ENCODE results near the gene HSPA12B.
A peak's percentile ranks its signal among the peaks of the same experiment; 100 is the strongest.

Gene HSPA12B

DNA sequence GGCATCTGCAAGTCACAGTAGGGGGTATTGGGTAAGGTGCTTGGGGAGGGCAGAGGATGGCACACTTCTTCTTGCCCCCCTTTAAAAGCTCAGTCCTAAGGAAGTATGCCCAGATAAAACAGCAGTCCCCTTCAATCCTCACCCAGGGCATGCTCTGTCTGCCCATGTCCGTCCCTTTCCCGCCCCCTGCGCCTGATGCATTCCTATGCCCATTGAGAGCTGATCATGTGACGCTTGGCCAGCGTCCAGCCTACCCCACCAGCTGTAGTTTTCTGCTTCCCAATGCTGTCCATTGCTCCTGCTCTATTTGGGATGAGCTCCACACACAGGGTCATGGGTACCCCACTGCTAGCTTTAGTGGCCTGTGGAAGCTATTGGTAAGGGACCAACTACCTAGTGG is 28.4 kb upstream of the HSPA12B start:
- no peak for DNase-seq (ENCODE audit: low read depth)

DNA sequence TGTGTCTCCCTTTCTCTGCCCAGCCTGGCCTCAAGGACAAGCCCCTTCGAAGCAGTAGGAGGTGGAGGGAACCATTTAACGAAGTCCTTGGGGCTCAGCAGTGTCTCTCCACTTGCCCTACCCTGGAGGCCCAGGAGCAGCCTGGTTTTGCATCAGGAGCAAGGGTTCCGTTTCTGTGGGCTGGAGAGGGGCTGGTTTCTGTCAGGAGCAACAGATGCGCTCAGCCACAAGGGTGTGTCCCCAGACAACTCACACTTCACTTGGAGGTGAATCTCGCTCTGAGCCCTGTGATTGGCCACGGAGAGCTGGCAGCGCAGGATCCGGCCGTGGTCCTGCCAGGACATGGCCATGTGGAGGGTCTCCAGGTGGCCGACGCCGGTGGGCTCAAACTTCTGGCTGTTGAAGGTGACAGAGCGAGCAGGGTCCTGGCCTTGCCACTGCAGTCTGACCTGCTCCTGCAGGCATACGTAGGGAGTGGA is 27.0 kb upstream of the HSPA12B start:
- DNase-seq (ENCODE audit: low read depth): no peak

DNA sequence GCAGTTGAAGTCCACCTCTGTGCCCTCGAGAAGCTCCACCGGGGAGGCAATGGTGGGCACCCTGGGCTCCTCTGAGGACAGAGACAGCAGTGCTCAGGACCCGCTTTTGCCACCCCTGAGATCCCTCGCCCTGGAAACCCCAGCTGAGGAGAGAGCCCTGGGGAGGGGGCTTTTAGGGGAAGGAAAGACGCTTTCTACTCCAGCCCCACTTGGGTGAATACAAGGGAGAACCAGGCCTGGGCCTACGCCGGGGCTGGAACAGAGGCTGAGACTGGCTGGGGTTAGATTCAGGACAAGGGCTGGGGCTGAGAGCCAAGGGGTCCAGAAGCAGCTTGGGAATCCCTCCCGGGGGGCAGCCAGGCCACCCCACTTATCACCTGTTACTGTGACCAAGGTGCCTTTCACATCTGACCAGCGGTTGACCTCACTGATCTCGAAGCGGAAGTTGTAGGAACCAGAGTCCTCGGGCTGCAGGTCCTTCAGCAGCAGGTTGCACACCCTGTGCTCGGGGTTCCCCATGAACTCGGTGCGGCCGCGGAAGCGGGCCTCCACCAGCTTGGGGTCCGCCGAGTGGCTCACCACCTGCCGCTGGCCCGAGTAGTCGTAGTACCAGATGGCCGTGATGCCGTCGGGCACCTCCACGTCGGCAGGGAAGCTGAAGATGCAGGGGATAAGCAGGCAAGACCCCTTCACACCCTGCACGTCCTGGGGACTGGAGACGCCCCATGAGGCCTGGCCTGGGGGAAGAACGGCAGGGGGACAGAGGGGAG is 26.3 kb upstream of the HSPA12B start:
- no peak for DNase-seq (ENCODE audit: low read depth)

DNA sequence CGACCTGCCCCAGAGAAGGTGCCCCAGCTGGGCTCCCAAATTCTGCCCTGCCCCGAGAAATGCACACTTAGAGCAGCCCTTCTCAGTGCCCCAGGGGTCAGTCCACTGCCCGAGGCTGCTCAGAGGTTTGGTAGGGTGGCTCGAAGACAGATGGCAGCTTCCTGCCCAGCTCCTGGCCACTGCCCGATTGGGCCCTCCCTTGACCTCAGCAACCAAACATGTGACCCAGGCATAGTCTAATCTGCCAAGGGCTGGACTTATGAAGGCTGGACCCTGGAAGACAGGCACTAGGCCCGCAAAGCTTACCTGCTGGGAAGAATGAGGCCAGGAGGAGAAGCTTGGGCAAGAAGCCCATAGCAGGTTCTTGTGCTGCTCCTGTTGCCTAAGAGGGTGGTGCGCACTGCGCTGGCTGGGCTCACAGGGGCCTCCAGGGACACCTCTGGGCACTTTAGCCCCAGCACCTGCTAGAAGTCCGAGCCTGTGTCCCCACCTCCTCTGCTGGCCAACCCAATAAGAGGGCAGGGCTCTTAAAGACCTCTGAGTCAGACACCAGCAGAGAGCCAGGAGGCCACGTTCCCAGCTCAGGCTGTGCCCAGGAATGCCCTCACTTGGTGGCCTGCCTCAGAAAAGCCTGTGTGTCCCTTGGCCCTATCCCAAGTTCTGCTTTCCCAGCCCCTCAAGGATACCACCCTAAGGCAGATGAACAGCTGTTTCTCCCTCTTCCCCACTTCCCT is 25.5 kb upstream of the HSPA12B start:
- DNase-seq (ENCODE audit: low read depth): no peak

DNA sequence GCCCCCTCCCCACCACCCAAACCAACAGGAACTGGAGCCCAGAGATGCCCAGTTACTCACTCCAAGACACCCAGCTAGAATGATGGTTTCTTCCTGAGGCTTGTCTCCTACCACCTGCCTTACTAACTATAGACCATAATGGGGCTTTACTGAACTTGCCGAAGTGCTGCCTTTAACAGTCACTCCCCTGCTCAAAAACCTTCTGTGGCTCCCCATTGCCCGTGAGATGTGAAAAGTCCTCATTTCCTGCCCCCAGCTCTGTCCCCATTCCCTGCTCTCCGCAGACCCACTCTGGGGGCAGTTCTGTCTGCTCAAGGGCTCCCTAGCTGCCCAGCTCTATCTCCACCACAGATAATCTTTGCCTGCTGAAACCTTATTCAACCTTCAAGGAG is 25.0 kb upstream of the HSPA12B start:
- DNase-seq (ENCODE audit: low read depth): no peak

DNA sequence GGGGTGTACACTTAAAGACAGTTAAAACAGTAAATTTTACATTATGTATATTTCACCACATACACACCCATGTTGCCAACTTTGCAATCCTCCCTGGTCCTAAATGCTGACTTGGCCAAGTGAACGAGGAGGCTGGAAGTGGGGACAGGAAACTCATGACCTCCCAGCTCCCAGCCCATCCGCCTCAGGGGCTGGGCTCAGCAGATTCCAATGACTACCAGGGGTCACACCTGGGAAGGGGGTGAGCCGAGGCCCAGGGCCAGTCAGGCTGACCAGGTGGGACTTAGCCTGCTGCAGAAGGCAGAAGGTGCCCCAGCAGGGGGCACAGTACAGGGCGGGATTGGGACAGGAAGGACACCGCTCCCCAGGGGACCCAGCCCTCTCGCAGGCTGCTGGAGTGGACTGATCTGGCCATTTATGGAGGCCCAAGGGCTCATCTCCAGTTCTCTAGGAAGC is 22.4 kb upstream of the HSPA12B start:
- no peak for DNase-seq (ENCODE audit: low read depth)

DNA sequence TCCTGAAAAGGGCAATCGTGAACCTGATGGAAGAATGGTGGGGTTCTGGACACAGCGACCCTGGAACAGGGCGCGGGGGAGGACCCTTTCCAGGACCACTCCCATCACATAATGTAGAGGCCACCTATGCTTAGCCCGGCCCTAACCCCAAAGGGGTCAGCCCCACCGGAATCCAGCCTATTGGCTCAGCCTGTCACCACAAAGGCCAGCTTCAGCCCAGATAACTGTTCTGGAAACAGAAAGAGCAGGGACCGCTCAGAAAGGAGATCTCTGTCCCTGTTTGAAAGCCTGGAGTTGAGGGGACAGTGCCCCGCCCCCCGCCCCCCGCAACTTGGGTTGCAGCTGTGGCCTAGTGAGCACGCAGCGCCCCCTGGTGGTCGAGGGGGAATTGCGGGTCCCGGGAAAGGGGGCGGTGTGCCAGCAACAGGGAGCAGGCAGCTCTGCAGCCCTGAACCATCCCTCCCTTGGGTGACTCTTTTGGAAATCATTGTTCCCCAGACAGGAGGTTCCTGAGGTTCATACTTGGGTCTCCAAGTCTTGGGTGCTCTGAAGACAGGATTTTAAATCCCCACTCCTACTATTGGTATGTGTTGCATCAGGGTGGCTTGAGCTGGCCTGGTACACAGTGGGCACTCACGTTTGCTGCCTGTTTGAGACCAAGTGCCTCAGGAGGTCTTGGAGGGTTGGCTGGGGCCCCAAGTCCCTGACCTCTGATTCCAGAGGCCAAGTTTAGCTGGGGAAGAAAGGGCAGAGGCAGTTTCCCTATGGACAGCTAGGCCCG is 21.6 kb upstream of the HSPA12B start:
- DNase-seq (ENCODE audit: low read depth): no peak

DNA sequence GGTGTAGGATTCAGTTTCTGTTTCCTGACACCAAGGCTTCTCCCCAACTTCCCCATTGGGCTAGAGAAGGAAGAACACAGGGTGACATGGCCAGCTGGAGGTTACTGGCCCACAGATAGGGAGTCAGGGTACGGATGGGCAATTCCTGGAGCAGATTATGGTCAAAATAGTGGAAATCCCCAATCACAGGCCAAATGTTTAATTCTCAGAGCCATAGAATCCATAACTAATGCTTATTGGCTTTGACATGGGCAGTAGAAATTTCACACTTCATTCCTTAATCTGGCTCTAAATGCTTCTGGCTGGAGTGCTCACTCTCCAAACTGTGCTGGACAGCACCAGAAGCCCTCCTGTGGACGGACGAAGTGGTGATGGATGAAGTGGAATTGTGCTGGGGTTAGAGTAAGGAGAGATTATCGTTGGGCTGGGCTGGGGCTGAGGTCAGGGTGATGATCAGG is 21.0 kb upstream of the HSPA12B start:
- no peak for DNase-seq (ENCODE audit: low read depth)

DNA sequence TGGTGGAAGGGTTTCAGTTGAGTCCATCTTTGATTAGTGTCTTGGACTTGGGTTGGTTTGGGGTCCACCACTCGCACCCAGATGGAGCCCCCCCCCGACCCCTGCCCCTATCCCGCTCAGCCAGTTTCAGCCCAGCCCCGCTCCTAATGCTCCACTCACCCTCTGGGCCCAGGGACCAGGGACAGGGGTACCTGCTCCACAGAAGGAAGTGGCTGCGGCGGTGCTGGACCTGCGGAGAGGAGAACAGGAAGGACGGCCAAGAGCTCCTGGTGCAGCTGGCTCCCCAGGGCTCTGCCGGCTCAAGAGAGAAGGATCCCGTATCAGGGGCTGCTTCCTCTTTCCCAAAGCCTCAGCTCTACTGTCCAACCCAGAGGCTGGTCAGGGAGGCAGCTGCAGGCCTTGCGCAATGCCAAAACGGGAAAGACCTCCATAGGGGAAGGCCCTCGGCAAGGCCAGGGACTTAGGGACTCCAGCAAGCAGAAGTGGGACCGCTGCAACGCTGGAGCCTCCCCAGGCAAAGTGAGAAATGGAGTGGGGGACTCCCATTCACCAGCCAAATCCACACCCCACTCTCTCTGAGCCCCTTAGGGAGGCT is 20.1 kb upstream of the HSPA12B start, which contains the start of gene SIGLEC1:
Gene SIGLEC1 (minus strand): TSS at position 322 of the 595 bp plus-strand sequence. CDS start 5,472 bp downstream, outside the sequence.
- DNase-seq (ENCODE audit: low read depth): no peak

DNA sequence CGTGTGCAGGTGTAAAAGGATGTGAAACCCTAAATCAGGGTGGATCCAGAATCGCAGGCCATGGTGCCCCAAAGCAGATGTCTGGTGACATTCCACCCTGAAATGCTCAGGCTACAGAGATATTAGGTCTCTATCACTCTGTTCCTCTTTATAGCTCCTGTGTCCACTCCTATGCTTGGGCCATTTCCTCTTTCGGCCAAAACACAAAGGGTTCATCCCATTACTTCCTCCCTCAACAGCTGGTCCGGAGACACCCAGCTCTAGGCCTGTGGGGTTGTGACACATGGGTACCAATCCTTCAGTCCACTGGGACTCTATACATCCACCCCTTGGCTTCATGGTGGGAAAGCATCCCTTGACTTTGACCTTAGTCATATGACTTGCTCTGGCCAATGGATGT is 18.4 kb upstream of the HSPA12B start:
- DNase-seq (ENCODE audit: low read depth): no peak

DNA sequence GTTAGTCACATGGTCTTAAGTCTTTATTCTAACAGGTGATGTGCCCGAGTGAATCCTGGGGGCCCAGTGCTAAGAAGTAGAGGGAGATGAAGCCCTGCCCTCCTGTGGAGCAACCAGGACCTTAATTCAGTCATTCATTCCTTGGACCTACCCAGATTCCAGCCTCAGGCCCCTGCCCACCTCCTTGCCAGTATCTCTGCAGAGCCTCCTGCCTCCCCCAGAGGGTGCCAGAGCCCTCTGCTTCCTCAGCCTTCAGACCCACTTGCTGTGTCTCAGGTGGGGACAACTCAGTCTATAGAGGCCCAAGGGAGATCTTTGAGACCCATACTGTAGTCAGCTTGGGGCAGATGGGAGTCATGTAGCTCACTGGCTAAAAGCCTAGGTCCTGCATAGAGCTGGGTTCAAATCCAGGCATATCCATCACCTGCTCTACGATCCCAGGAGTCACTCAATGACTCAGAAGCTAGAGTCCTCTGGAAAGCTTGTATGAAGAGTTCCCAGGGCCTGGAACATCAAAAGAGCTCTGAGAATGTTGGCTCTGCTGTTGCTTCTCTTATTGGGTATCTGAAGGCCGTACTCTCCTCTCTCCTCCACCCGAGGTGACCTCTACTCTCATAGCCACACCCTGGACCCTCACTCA is 16.2 kb upstream of the HSPA12B start:
- no peak for DNase-seq (ENCODE audit: low read depth)

DNA sequence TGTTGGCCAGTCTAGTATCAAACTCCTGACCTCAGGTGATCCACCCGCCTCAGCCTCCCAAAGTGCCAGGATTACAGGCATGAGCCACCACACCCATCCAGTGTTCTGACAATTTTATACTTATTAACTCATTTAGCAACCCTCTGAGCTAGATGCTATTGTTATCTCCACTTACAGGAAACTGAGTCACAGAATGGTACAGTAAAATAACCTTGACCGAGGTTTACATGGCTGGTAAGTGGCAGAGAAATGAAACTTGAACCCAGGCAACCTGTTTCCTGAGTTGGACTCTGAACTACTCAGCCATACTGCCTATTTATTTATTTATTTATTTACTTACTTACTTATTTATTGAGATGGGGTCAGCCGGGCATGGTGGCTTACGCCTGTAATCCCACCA is 13.4 kb upstream of the HSPA12B start:
- DNase-seq (ENCODE audit: low read depth): no peak

DNA sequence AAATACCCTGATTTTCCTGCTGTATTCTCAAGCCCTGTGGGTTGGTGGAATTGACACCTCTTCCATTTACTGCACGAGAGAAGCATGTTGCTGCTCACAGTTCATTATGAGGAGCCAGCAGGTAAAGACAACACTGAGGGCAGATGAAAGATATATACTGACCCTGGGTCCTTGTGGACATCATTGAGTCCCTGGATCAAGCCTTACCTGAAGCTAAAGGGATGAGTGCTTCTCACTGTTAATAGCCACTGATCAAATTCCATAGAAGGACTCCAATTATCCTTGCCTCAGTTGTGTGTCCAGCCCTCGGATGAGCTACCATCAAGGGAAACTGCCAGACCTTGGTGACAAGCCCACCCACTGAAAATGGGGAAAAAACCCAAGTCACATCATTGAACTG is 12.4 kb upstream of the HSPA12B start:
- no peak for DNase-seq (ENCODE audit: low read depth)

DNA sequence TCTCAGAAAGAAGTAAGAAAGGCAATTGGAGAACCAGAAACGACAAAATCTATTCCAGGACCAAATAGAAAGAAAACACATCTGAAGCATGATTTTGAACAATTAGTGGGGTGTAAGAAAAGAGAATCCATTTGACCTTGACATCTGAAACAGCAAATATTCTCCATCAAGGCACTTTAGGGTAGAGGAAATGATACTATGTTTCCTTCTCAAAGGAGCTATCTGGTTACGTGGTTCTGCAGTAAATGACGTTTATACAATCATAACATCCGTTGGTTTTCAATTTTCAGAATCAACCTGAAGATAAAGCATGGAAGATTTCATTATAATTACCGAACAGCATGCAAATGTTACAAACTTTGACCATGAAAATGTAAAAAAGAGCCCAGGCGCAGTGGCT is 11.9 kb upstream of the HSPA12B start:
- DNase-seq (ENCODE audit: low read depth): no peak

DNA sequence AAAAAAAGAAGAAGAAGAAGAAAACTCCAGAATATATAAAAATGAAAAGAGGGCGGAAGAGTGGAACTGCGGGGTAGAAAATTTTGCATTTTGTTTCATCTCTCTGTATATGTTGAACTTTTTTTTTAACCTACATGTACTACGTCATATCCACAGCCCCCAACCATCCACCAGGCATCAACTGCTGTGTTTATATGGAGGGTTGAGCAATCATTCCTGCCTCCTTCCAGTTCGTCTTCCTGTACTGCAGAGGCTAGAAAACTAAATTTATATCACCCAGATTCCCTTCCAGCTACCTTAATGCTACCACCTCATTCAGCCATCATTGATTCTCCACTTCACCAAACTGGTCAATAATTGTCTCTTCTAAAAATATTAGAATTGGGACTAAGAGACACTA is 10.6 kb upstream of the HSPA12B start:
- no peak for DNase-seq (ENCODE audit: low read depth)

DNA sequence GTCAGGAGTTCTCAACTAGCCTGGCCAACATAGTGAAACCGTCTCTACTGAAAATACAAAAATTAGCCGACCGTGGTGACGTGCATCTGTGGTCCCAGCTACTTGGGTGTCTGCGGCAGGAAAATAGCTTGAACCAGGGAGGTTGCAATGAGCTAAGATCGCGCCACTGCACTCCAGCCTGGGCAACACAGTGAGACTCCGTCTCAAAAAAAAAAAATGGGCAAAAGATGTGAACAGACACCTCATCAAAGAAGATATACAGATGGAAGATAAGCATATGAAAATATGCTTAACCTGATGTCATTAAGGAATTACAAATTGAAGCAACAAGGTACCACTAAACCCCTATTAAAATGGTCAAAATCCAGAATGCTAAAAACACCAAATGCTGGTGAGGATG is 9.2 kb upstream of the HSPA12B start:
- no peak for DNase-seq (ENCODE audit: low read depth)

DNA sequence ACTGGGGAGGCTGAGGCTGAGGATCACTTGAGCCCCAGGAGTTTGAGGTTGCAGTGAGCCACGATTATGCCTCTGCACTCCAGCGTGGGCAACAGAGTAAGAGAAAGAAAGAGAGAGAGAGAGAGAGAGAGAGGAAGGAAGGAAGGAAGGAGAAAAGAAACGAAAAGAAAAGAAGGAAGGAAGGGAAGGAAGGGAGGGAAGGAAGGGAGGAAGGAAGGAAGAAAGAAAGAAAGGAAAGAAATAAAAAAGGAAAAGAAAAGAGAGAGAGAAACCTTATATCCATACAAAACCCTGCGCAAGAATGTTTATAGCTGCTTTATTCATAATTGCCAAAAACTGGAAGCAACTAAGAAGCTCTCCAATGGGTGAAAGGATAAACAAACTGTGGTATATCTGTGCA is 8.1 kb upstream of the HSPA12B start:
- DNase-seq (ENCODE audit: low read depth): no peak

DNA sequence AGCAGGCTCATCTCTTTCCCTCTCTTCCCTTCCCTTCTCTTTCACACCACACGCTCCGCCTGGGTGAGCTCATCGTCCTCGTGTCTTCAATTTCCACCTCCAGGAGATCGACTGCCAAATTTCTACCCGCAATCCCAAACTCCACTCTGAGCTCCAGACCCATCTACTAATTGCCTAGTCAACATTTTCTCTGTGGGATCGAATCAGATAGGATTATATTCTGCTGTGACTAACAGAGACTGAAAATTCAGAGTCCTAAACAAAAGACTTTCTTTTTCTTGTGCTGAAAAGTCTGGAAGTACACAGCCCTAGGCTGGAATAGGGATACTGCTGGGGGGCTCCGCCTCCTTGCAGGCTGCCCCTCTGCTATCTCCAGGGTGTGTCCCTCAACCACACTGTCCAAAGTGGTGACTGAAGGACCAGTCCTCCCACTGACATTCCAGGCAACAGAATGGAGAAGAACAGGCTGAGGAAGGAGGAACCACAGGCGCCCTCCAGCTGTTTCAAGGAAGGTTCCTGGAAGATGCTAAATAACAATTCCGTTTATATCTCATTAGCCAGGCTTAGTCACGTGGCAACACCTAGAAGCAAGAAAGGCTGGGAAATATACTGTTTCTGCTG is 5.0 kb upstream of the HSPA12B start:
- DNase-seq (ENCODE audit: low read depth): peak; percentile 25

DNA sequence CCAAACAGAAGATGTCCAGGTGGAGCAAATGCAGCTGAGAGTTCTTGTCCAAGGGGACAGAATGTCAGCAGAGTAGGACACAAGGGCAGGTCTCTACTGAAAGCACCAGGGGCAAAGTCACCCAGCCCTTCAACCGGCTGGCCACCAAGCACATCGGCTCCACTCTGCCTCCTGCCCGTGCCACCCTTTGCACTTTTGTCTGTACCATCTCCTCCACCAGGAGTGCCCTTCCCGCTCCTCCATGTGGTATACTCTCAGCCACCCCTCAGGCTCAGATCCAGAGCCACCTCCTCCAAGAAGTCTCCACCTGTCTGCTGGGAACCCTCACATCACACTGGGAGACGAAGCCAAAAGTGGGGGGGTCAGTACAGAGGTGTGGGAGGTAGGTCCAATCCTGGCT is 4.1 kb upstream of the HSPA12B start:
- no peak for DNase-seq (ENCODE audit: low read depth)

DNA sequence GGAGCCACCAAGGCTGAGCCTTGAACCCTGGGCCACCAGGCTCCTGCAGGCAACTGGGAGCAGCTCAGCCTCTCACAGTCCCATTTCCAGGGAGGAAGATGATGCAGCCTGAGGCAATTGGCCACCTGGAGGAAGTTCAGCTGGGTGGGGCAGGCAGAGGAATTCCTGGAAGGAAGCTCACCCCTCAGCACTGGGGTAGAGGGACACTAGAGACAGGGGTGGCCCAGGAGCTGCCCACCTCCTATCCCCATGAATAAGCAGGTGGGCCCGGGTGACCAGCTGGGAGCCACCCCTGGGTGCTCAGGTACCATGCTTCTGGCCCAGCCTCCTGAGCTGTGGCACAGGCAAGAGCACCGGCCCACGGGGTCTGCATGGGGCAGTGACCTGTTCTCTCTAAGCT is 3.6 kb upstream of the HSPA12B start:
- DNase-seq (ENCODE audit: low read depth): no peak

DNA sequence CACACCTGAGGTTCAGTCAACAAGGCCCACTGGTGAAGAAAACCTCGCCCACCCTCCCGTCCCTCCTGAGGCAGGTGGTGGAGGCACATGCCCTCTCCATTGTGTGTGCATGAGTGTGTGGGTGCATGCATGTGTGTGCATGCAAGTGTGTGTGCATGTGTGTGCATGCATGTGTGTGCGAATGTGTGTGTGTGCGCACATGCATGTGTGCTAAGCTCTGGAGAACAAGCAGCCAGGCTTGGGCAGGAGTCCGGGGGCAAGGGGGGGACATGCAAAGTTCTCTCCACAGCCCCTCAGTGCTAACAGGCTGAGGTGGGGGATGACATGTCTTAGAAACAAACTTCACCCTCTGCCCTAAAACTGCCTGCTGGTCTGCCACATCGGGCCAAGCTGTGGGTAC is 3.1 kb upstream of the HSPA12B start:
- no peak for DNase-seq (ENCODE audit: low read depth)
